IMR-90 (cell line): ENCODE measurements around the gene RARB. TPM values are rescaled to one million over a fixed set of nuclear protein-coding genes. Genes with fewer than 3 reads are reported as not detected.

Experiments used
- ATAC-seq: fragments of 200-7000 bp; cut with Tn5 transposase; 2 replicates; pipeline ENCODE4 v1.9.1; 2020; ENCODE audit warnings: low read depth, mild to moderate bottlenecking, moderate library complexity
- BruUV-seq: library from RNA; stranded (reverse); fragments of 400-500 nt; replicated peaks from 2 replicates; lab custom pipeline; 2021; lab: Mats Ljungman, UMichigan
- CTCF ChIA-PET: fragments of 300-600 bp; formaldehyde crosslinking; extraction: SDS; loops from one replicate; lab custom pipeline; 2021; ENCODE audit warnings: antibody characterized with exemption; lab: Yijun Ruan, JAX
- POLR2A ChIA-PET: fragments of 300-600 bp; sonication (Branson Sonifier 250); formaldehyde crosslinking; loops from one replicate; lab custom pipeline; 2022; ENCODE audit warnings: antibody characterized with exemption; ENCODE audit not compliant: unreplicated experiment; lab: Charles Lee
- DNase-seq: peaks from one replicate; pipeline ENCODE4 v3.0.0; 2013
- H2AFZ ChIP-seq: replicated peaks from 2 replicates; pipeline ENCODE3; 2013; ENCODE audit warnings: low read length, mild to moderate bottlenecking; ENCODE audit not compliant: poor library complexity
- H2AK5ac ChIP-seq: 2 replicates; pipeline ENCODE4 v1.6.1; 2013; ENCODE audit warnings: low read depth, low read length, inconsistent platforms
- H2AK9ac ChIP-seq: replicated peaks from 2 replicates; pipeline ENCODE3; 2013; ENCODE audit warnings: mild to moderate bottlenecking, low read depth, low read length, moderate library complexity; ENCODE audit not compliant: poor library complexity
- H2BK120ac ChIP-seq: 2 replicates; pipeline ENCODE4 v1.6.1; 2013; ENCODE audit warnings: low read depth, low read length, inconsistent platforms
- H2BK15ac ChIP-seq: 3 replicates; pipeline ENCODE4 v1.6.1; 2013; ENCODE audit warnings: low read depth, low read length, inconsistent platforms
- H2BK20ac ChIP-seq: 2 replicates; pipeline ENCODE4 v1.6.1; 2013; ENCODE audit warnings: low read depth, mild to moderate bottlenecking, inconsistent platforms, low read length, moderate library complexity
- H2BK5ac ChIP-seq: 2 replicates; pipeline ENCODE4 v1.6.1; 2013; ENCODE audit warnings: mild to moderate bottlenecking, low read depth, low read length, inconsistent platforms; ENCODE audit not compliant: poor library complexity, severe bottlenecking
- H3K14ac ChIP-seq: replicated peaks from 2 replicates; pipeline ENCODE4 v1.6.1; 2013; ENCODE audit warnings: low read depth, low read length, inconsistent platforms
- H3K18ac ChIP-seq: 2 replicates; pipeline ENCODE4 v1.6.1; 2013; ENCODE audit warnings: low read depth, low read length, control low read depth
- H3K23ac ChIP-seq: 2 replicates; pipeline ENCODE4 v1.6.1; 2013; ENCODE audit warnings: low read depth, low read length, inconsistent platforms
- H3K27ac ChIP-seq: 2 replicates; pipeline ENCODE4 v1.5.1; 2013; ENCODE audit warnings: mild to moderate bottlenecking, control low read depth, low read length; ENCODE audit not compliant: insufficient read depth
- H3K27me3 ChIP-seq: 2 replicates; pipeline ENCODE4 v1.6.1; 2013; ENCODE audit warnings: low read length; ENCODE audit not compliant: control insufficient read depth, insufficient read depth
- H3K36me3 ChIP-seq: 2 replicates; pipeline ENCODE4 v1.6.1; 2013; ENCODE audit warnings: low read length, mixed read lengths; ENCODE audit not compliant: control insufficient read depth, insufficient read depth
- H3K4ac ChIP-seq: 2 replicates; pipeline ENCODE4 v1.6.1; 2013; ENCODE audit warnings: low read depth, low read length, inconsistent platforms
- H3K4me1 ChIP-seq: 2 replicates; pipeline ENCODE4 v1.6.1; 2013; ENCODE audit warnings: low read length, mixed read lengths; ENCODE audit not compliant: control insufficient read depth, insufficient read depth
- H3K4me2 ChIP-seq: 2 replicates; pipeline ENCODE4 v1.6.1; 2013; ENCODE audit warnings: low read depth, mild to moderate bottlenecking, control low read depth, low read length, moderate library complexity
- H3K4me3 ChIP-seq: 2 replicates; pipeline ENCODE4 v1.5.1; 2013; ENCODE audit warnings: low read depth, mild to moderate bottlenecking, control low read depth, low read length, moderate library complexity; ENCODE audit not compliant: insufficient read depth
- H3K56ac ChIP-seq: 2 replicates; pipeline ENCODE4 v1.6.1; 2013; ENCODE audit warnings: low read length, inconsistent platforms; ENCODE audit not compliant: insufficient read depth; ENCODE audit errors: extremely low read depth
- H3K79me1 ChIP-seq, 2 experiments: 2 replicates each; pipeline ENCODE4 v1.6.1; 2013; ENCODE audit warnings: low read length in 2 of 2, inconsistent platforms in 1 of 2, low read depth in 1 of 2
- H3K9ac ChIP-seq: 2 replicates; pipeline ENCODE4 v1.6.1; 2013; ENCODE audit warnings: low read depth, low read length, control low read depth
- H3K9me1 ChIP-seq: 2 replicates; pipeline ENCODE4 v1.6.1; 2013; ENCODE audit warnings: low read length, inconsistent platforms; ENCODE audit not compliant: insufficient read depth
- H3K9me3 ChIP-seq: 2 replicates; pipeline ENCODE4 v1.6.1; 2013; ENCODE audit warnings: low read length; ENCODE audit not compliant: control insufficient read depth, insufficient read depth
- H4K20me1 ChIP-seq: 2 replicates; pipeline ENCODE4 v1.6.1; 2013; ENCODE audit warnings: low read length, inconsistent platforms; ENCODE audit not compliant: insufficient read depth
- H4K5ac ChIP-seq: 2 replicates; pipeline ENCODE4 v1.6.1; 2013; ENCODE audit warnings: mild to moderate bottlenecking, low read depth, low read length, control low read depth
- H4K8ac ChIP-seq, 2 experiments: 2 replicates each; pipeline ENCODE4 v1.6.1; 2013; ENCODE audit warnings: low read depth in 2 of 2, low read length in 2 of 2, control low read depth in 1 of 2, inconsistent platforms in 1 of 2
- H4K91ac ChIP-seq: 2 replicates; pipeline ENCODE4 v1.6.1; 2013; ENCODE audit warnings: low read depth, low read length, inconsistent platforms; ENCODE audit not compliant: insufficient read depth
- BHLHE40 ChIP-seq: fragments of 150-350 bp; IDR thresholded peaks from 2 replicates; pipeline ENCODE4 v1.6.1; 2016; ENCODE audit warnings: mild to moderate bottlenecking, low read depth, low read length
- CEBPB ChIP-seq: IDR thresholded peaks from 2 replicates; pipeline ENCODE4 v1.6.1; 2012; ENCODE audit warnings: low read depth, low read length, improper control_type of control experiment
- CHD1 ChIP-seq: IDR thresholded peaks from 2 replicates; pipeline ENCODE4 v1.6.1; 2012; ENCODE audit warnings: low read depth, low read length, improper control_type of control experiment
- ELK1 ChIP-seq: fragments of 150-350 bp; IDR thresholded peaks from 2 replicates; pipeline ENCODE4 v1.6.1; 2016; ENCODE audit warnings: low read depth, mild to moderate bottlenecking, low read length, moderate library complexity, borderline replicate concordance
- FOS ChIP-seq: fragments of 150-350 bp; IDR thresholded peaks from 2 replicates; pipeline ENCODE4 v1.6.1; 2016; ENCODE audit warnings: low read depth, low read length
- MAZ ChIP-seq: IDR thresholded peaks from 2 replicates; pipeline ENCODE4 v1.6.1; 2012; ENCODE audit warnings: low read depth, mild to moderate bottlenecking, low read length, improper control_type of control experiment, moderate library complexity, borderline replicate concordance
- MXI1 ChIP-seq: IDR thresholded peaks from 2 replicates; pipeline ENCODE4 v1.6.1; 2012; ENCODE audit warnings: low read depth, mild to moderate bottlenecking, low read length, moderate library complexity, borderline replicate concordance
- NFE2L2 ChIP-seq: fragments of 150-350 bp; IDR thresholded peaks from 2 replicates; pipeline ENCODE4 v1.6.1; 2016; ENCODE audit warnings: low read depth, mild to moderate bottlenecking, low read length
- POLR2A ChIP-seq: IDR thresholded peaks from 2 replicates; pipeline ENCODE4 v1.6.1; 2012; ENCODE audit warnings: mild to moderate bottlenecking, low read depth, low read length
- RAD21 ChIP-seq: IDR thresholded peaks from 2 replicates; pipeline ENCODE4 v1.6.1; 2012; ENCODE audit warnings: low read length, improper control_type of control experiment
- RCOR1 ChIP-seq: IDR thresholded peaks from 2 replicates; pipeline ENCODE4 v1.6.1; 2012; ENCODE audit warnings: mild to moderate bottlenecking, low read length, improper control_type of control experiment; ENCODE audit not compliant: insufficient replicate concordance
- RFX5 ChIP-seq: IDR thresholded peaks from 2 replicates; pipeline ENCODE4 v1.8.0; 2012; ENCODE audit warnings: low read depth, mild to moderate bottlenecking, low read length, moderate library complexity
- SMC3 ChIP-seq: fragments of 150-350 bp; IDR thresholded peaks from 2 replicates; pipeline ENCODE4 v1.6.1; 2016; ENCODE audit warnings: low read depth, mild to moderate bottlenecking, antibody characterized with exemption, low read length, moderate library complexity
- USF2 ChIP-seq: fragments of 150-350 bp; IDR thresholded peaks from 2 replicates; pipeline ENCODE4 v1.6.1; 2017; ENCODE audit warnings: mild to moderate bottlenecking, antibody characterized with exemption, low read length, low read depth
- WGBS, 2 experiments: methylation state at CpG; one replicate each; pipeline versions ENCODE4 v1.1.5 to v1.1.7; 2013; ENCODE audit warnings: missing lambda C conversion rate in 2 of 2; ENCODE audit not compliant: insufficient read length in 1 of 2; ENCODE audit errors: extremely low coverage in 2 of 2; 5-methylcytosine and 5-hydroxymethylcytosine counted together
- dilution Hi-C: fragments of 300-500 bp; cut with HindIII; formaldehyde crosslinking; loops from one replicate; pipeline ENCODE4 v1.14.3; 2018; ENCODE audit warnings: low sequenced_read_pairs; ENCODE audit not compliant: unreplicated experiment
- in situ Hi-C: fragments of 300-500 bp; cut with MboI; formaldehyde crosslinking; loops from 3 replicates; pipeline ENCODE4 v1.14.3; 2019; ENCODE audit warnings: low sequenced_read_pairs, inconsistent platforms, mixed read lengths
- intact Hi-C: fragments of 100-400 bp; cut with micrococcal nuclease; formaldehyde crosslinking; loops from 2 replicates; pipeline ENCODE4 v1.10.0; 2022
- polyA plus RNA-seq, 3 experiments: library from polyadenylated mRNA; depleted of rRNA; stranded (reverse); fragments of >200 nt; gene quantifications; 2 replicates each; pipeline ENCODE4 v1.2.3, GENCODE V29; 2012; ENCODE audit warnings: low replicate concordance in 1 of 3
- total RNA-seq: library from RNA; depleted of rRNA; stranded (reverse); fragments of >200 nt; gene quantifications from 2 replicates; pipeline ENCODE4 v1.2.3, GENCODE V29; 2012
- TF ChIP-seq, protein P1 (sequence below): conservative IDR thresholded peaks from 2 replicates; pipeline ENCODE4 v1.5.1; 2012; ENCODE audit warnings: mild to moderate bottlenecking, low read depth, low read length, improper control_type of control experiment

RARB gene
- total and polyA plus RNA-seq, 2 of the 4 experiments (the other 2 are of a cell fraction): 0.53 to 1.4 TPM

GRCh38 chr3:25536521-25537391, 108.7 kb downstream of the RARB start:
- Histone ChIP-seq H3K4me1 (no peaks in the 10 kb centered on the region), H4K20me1 (no peaks in the 10 kb centered on the region), H3K23ac (no peak overlapping the region), H4K5ac (no peak overlapping the region), H3K27ac (no peak overlapping the region), H2BK120ac (no peak overlapping the region), H3K18ac (no peak overlapping the region), H3K9ac (no peak overlapping the region), H4K91ac (no peak overlapping the region), H3K14ac (no peak overlapping the region), H3K4ac (no peak overlapping the region), H3K4me3 (no peak overlapping the region), H2BK20ac (no peak overlapping the region), H3K79me1 (no peaks in the 10 kb centered on the region), H3K27me3 (no peaks in the 10 kb centered on the region; the same call in 1 of the 2 replicates), H2AK5ac (no peak overlapping the region), H3K36me3 (no peaks in the 10 kb centered on the region), H2AFZ (no peak overlapping the region), H3K56ac (no peak overlapping the region), H4K8ac (no peak overlapping the region), H3K9me3 (no peaks in the 10 kb centered on the region), H2BK5ac (no peak overlapping the region), H3K9me1 (no peaks in the 10 kb centered on the region), H2AK9ac (no peak overlapping the region), H3K4me2 (no peak overlapping the region), H2BK15ac (no peak overlapping the region)
- ATAC-seq: no peak
- ChIA-PET CTCF (interaction anchor here (1.0 kb wide), 1 partner anchor 19 kb away, joined by 3 read pairs; no protein-coding TSS in a partner anchor), POLR2A (no interaction called here)
- in situ Hi-C loops: no loop called here
- no TSS peak for BruUV-seq
- 17% methylated on average over 1 of the region's 7 CpGs; no CpG with 5 or more reads in 1 of the 2 experiments for WGBS, 2 experiments
- intact Hi-C loops: no loop called here
- DNase-seq: no peak
- dilution Hi-C loops: no loop called here
- TF ChIP-seq CEBPB (no peak), NFE2L2 (no peak), RAD21 (no peak), POLR2A (no peak), BHLHE40 (no peak), RFX5 (no peak), RCOR1 (no peak), MAZ (no peak), MXI1 (no peak), SMC3 (no peak), FOS (no peak), ELK1 (no peak), USF2 (no peak), CHD1 (no peak)
- TF ChIP-seq, protein P1, sequence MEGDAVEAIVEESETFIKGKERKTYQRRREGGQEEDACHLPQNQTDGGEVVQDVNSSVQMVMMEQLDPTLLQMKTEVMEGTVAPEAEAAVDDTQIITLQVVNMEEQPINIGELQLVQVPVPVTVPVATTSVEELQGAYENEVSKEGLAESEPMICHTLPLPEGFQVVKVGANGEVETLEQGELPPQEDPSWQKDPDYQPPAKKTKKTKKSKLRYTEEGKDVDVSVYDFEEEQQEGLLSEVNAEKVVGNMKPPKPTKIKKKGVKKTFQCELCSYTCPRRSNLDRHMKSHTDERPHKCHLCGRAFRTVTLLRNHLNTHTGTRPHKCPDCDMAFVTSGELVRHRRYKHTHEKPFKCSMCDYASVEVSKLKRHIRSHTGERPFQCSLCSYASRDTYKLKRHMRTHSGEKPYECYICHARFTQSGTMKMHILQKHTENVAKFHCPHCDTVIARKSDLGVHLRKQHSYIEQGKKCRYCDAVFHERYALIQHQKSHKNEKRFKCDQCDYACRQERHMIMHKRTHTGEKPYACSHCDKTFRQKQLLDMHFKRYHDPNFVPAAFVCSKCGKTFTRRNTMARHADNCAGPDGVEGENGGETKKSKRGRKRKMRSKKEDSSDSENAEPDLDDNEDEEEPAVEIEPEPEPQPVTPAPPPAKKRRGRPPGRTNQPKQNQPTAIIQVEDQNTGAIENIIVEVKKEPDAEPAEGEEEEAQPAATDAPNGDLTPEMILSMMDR: no peak
